GM18519 (cell line): ENCODE data around the gene C2orf76.
"Not testable (repeated sequence)": the region's sequence is repeated elsewhere in the genome, so short reads cannot be mapped to it uniquely, and the experiment has no call there.

Experiments used
- ATAC-seq: cut with Tn5 transposase; IDR thresholded peaks from one replicate; pipeline ENCODE4 v1.9.1; 2021; ENCODE audit warnings: mild to moderate bottlenecking, moderate library complexity; ENCODE audit not compliant: unreplicated experiment, low FRiP score

The C2orf76 gene

GRCh38 chr2:119377993-119378345, 11.3 kb upstream of the C2orf76 start:
- ATAC-seq, result no peak

- ATAC-seq, result no peak
Measured at GRCh38 chr2:119377294-119377992, 10.8 kb upstream of the C2orf76 start.

- ATAC-seq, result no peak
Measured at GRCh38 chr2:119376810-119377209, 10.2 kb upstream of the C2orf76 start.

GRCh38 chr2:119376406-119376805, 9.8 kb upstream of the C2orf76 start:
- not testable (repeated sequence) for ATAC-seq

- ATAC-seq, result not testable (repeated sequence)
Measured at GRCh38 chr2:119373907-119374745, 7.5 kb upstream of the C2orf76 start.

- ATAC-seq, result no peak
Measured at GRCh38 chr2:119372778-119373568, 6.3 kb upstream of the C2orf76 start.

GRCh38 chr2:119371111-119371510, 4.5 kb upstream of the C2orf76 start:
- no peak for ATAC-seq

- ATAC-seq, result no peak
Measured at GRCh38 chr2:119369845-119370244, 3.2 kb upstream of the C2orf76 start.

GRCh38 chr2:119367472-119368099, 952 bp upstream of the C2orf76 start:
- no peak for ATAC-seq

- ATAC-seq, result peak; percentile 1
Measured at GRCh38 chr2:119366161-119366648, 429 bp downstream of the C2orf76 start.

GRCh38 chr2:119365436-119365835, 1.2 kb downstream of the C2orf76 start:
- ATAC-seq, result no peak

GRCh38 chr2:119364798-119365197, 1.8 kb downstream of the C2orf76 start:
- ATAC-seq, result no peak

- no peak for ATAC-seq
Measured at GRCh38 chr2:119360423-119360966, 6.1 kb downstream of the C2orf76 start.

GRCh38 chr2:119359774-119360173, 6.9 kb downstream of the C2orf76 start:
- no peak for ATAC-seq

- ATAC-seq, result no peak
Measured at GRCh38 chr2:119354860-119355259, 11.8 kb downstream of the C2orf76 start.

- peak; percentile 97 for ATAC-seq
Measured at GRCh38 chr2:119352357-119352756, 14.3 kb downstream of the C2orf76 start.

- no peak for ATAC-seq
Measured at GRCh38 chr2:119350311-119350998, 16.2 kb downstream of the C2orf76 start.

GRCh38 chr2:119349289-119349688, 17.3 kb downstream of the C2orf76 start:
- no peak for ATAC-seq

- ATAC-seq, result no peak
Measured at GRCh38 chr2:119341684-119342083, 24.9 kb downstream of the C2orf76 start.

- ATAC-seq, result no peak
Measured at GRCh38 chr2:119339562-119339923, 27.1 kb downstream of the C2orf76 start.
